ENCODE results near the gene CHN2.

DNA sequence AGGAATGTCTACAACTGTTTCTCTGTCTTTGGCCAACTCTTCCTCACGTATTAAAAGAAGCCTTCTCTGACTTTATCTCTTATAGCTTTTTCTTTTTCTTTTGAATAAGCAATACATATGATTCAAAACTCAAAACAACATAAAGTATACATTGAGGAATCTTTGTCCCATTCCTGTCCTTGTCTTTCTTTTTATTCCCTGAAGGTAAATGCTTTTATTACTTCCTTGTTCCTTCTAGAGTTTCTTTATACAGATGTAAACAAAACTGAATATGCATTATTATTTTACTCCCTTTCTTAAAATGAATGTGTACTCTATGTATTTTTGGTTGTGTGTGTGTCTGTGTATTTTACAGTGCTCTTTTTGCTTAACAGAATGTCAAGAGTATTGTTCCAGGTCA, 170.1 kb downstream of the CHN2 start:
- TF ChIP-seq POLR2AphosphoS5 (IDR thresholded peaks at IDR 0.05; ENCODE audit: low read depth, low read length), result no peak
- TF ChIP-seq POLR2A (IDR thresholded peaks at IDR 0.05; ENCODE audit: low read depth, low read length), result no peak
- no peak for TF ChIP-seq SPI1 (IDR thresholded peaks at IDR 0.05; ENCODE audit: low read depth, low read length)
- TF ChIP-seq PAX5 (IDR thresholded peaks at IDR 0.05; ENCODE audit: insufficient read depth, low read length, severe bottlenecking), result no peak
- TF ChIP-seq TAF1 (IDR thresholded peaks at IDR 0.05; ENCODE audit: low read depth, low read length), result no peak
- no peak for TF ChIP-seq POU2F2 (IDR thresholded peaks at IDR 0.05; ENCODE audit: low read depth, low read length)
